HG02642 (cell line): ENCODE data around the gene PCNA.

Source experiments
- ATAC-seq: cut with Tn5 transposase; IDR thresholded peaks from one replicate; pipeline ENCODE4 v1.9.1; 2021; ENCODE audit warnings: mild to moderate bottlenecking; ENCODE audit not compliant: unreplicated experiment, poor library complexity

PCNA gene

GRCh38 chr20:5070570-5070969 is 49.2 kb downstream of the PCNA start:
- ATAC-seq, result no peak

- ATAC-seq, result no peak
Measured at GRCh38 chr20:5070081-5070480, 49.7 kb downstream of the PCNA start.

- no peak for ATAC-seq
Measured at GRCh38 chr20:5069141-5069806, 50.5 kb downstream of the PCNA start.

- ATAC-seq, result no peak
Measured at GRCh38 chr20:5067877-5068645, 51.7 kb downstream of the PCNA start.

- no peak for ATAC-seq
Measured at GRCh38 chr20:5065879-5066383, 53.8 kb downstream of the PCNA start.

- ATAC-seq, result no peak
Measured at GRCh38 chr20:5065166-5065878, 54.4 kb downstream of the PCNA start.
